Erythroblast (primary cell): Measurements from ENCODE around the gene ZNF385D.

Experiments used
- GATA1 ChIP-seq: IDR thresholded peaks from 2 replicates; pipeline ENCODE4 v1.6.1; 2011; ENCODE audit warnings: low read depth, mild to moderate bottlenecking, control low read depth, low read length, moderate library complexity
- POLR2A ChIP-seq: IDR thresholded peaks from 2 replicates; pipeline ENCODE4 v1.6.1; 2011; ENCODE audit warnings: mild to moderate bottlenecking, low read length

GRCh38 chr3:21778715-21779114 lies 27.7 kb upstream of the ZNF385D start:
- TF ChIP-seq POLR2A: no peak
- no peak for TF ChIP-seq GATA1
